Prostate gland (tissue), 2 donors: ENCODE results near the gene CACNA1A. TPM values are rescaled to one million over a fixed set of nuclear protein-coding genes. Genes with fewer than 3 reads are reported as not detected.
"Not testable (repeated sequence)": the region's sequence is repeated elsewhere in the genome, so short reads cannot be mapped to it uniquely, and the experiment has no call there.

Experiments used
- DNase-seq: peaks from one replicate; pipeline ENCODE4 v3.0.0-alpha.2; 2019; ENCODE audit warnings: low spot score
- H3K27ac ChIP-seq, 2 donors: fragments of 200-600 bp; sonication (generic); 2 replicates each; pipeline ENCODE4 v1.5.1; 2017 to 2019
- H3K27me3 ChIP-seq: fragments of 200-600 bp; sonication (generic); replicated peaks from 2 replicates; pipeline ENCODE4 v1.5.1; 2019; ENCODE audit not compliant: insufficient read depth
- H3K36me3 ChIP-seq, 2 donors: fragments of 200-600 bp; sonication (generic); 1 replicate in 1 of 2; 2 replicates in 1 of 2; pipeline versions ENCODE4 v1.5.1 to v1.8.1; 2017 to 2019
- H3K4me1 ChIP-seq: fragments of 200-600 bp; sonication (generic); replicated peaks from 2 replicates; pipeline ENCODE4 v1.5.1; 2019
- H3K4me3 ChIP-seq, 2 donors: fragments of 200-600 bp; sonication (generic); 2 replicates each; pipeline ENCODE4 v1.5.1; 2017 to 2019
- H3K9me3 ChIP-seq: fragments of 200-600 bp; sonication (generic); 2 replicates; pipeline ENCODE4 v1.5.1; 2017
- CTCF ChIP-seq, 4 experiments: fragments of 200-600 bp in 2 of 4; fragments of 450-650 bp in 2 of 4; sonication (generic) in 2 of 4; IDR thresholded peaks; 1 replicate in 3 of 4; 2 replicates in 1 of 4; pipeline ENCODE4 v1.5.1; 2016 to 2019; ENCODE audit warnings: antibody characterized with exemption in 4 of 4, mild to moderate bottlenecking in 2 of 4, moderate library complexity in 2 of 4
- POLR2A ChIP-seq: fragments of 450-650 bp; IDR thresholded peaks from one replicate; pipeline ENCODE4 v1.6.1; 2016; ENCODE audit warnings: antibody characterized with exemption, mild to moderate bottlenecking
- POLR2AphosphoS5 ChIP-seq: sonication (generic); formaldehyde crosslinking; IDR thresholded peaks from one replicate; pipeline ENCODE4 v1.6.1; 2017; ENCODE audit warnings: antibody characterized with exemption
- WGBS: methylation state at CpG from one replicate; pipeline ENCODE4 v1.1.5; 2018; 5-methylcytosine and 5-hydroxymethylcytosine counted together
- intact Hi-C: fragments of 100-400 bp; cut with DNase I; formaldehyde crosslinking; loops from one replicate; pipeline ENCODE4 v1.14.2; 2022
- total RNA-seq, 2 donors: library from RNA; depleted of rRNA; stranded (reverse); fragments of >200 nt; gene quantifications; one replicate each; pipeline ENCODE4 v1.1.0, GENCODE V29; 2016

Gene CACNA1A
- total RNA-seq, 2 donors from 2014 or later, result 0.46 to 12.4 TPM

- intact Hi-C loops, result no loop called here
- Histone ChIP-seq H3K36me3 (no peaks in the 10 kb centered on the region), H3K27me3 (no peaks in the 10 kb centered on the region), H3K9me3 (no peaks in the 10 kb centered on the region), H3K27ac (no peak overlapping the region), H3K4me3 (no peak overlapping the region), H3K4me1 (no peaks in the 10 kb centered on the region)
- no peak for DNase-seq
- no peak for TF ChIP-seq CTCF (IDR thresholded peaks at IDR 0.05)
- TF ChIP-seq POLR2AphosphoS5, result no peak
- no peak for TF ChIP-seq POLR2A
- WGBS, result 41% methylated on average over 6 of the region's 6 CpGs
Measured at GRCh38 chr19:13537454-13537853, 31.2 kb upstream of the CACNA1A start.

- 16% methylated on average over 6 of the region's 6 CpGs for WGBS
- DNase-seq, result no peak
- Histone ChIP-seq H3K4me3 (no peak overlapping the region), H3K27me3 (no peaks in the 10 kb centered on the region), H3K27ac (no peak overlapping the region), H3K4me1 (no peaks in the 10 kb centered on the region), H3K9me3 (no peaks in the 10 kb centered on the region), H3K36me3 (no peaks in the 10 kb centered on the region)
- intact Hi-C loops, result no loop called here
- TF ChIP-seq POLR2AphosphoS5 (no peak), POLR2A (no peak), CTCF (IDR thresholded peaks at IDR 0.05) (no peak)
Measured at GRCh38 chr19:13530720-13531119, 24.4 kb upstream of the CACNA1A start.

GRCh38 chr19:13529721-13530120, 23.4 kb upstream of the CACNA1A start:
- H3K9me3 ChIP-seq, H3K27me3 ChIP-seq, DNase-seq, intact Hi-C loops, H3K36me3 ChIP-seq, H3K4me3 ChIP-seq, H3K27ac ChIP-seq, H3K4me1 ChIP-seq: not testable (repeated sequence)
- WGBS, result 89% methylated on average over 2 of the region's 2 CpGs

- Histone ChIP-seq H3K9me3 (no peaks in the 10 kb centered on the region), H3K4me1 (no peaks in the 10 kb centered on the region), H3K27me3 (peaks cover 5% of the 10 kb centered on the region), H3K36me3 (no peaks in the 10 kb centered on the region), H3K27ac (no peak overlapping the region), H3K4me3 (no peak overlapping the region)
- intact Hi-C loops, result no loop called here
- TF ChIP-seq POLR2AphosphoS5, result no peak
- no peak for DNase-seq
- WGBS, result 10% methylated on average over 2 of the region's 2 CpGs
Measured at GRCh38 chr19:13526552-13526951, 20.3 kb upstream of the CACNA1A start.

GRCh38 chr19:13521066-13521465, 14.8 kb upstream of the CACNA1A start:
- H3K4me1 ChIP-seq, result no peaks in the 10 kb centered on the region
- no peak overlapping the region for H3K4me3 ChIP-seq
- TF ChIP-seq POLR2A (no peak), POLR2AphosphoS5 (no peak), CTCF (IDR thresholded peaks at IDR 0.05) (no peak)
- intact Hi-C loops, result no loop called here
- H3K9me3 ChIP-seq, result no peaks in the 10 kb centered on the region
- no peak for DNase-seq
- no peak overlapping the region for H3K27ac ChIP-seq
- peaks cover 5% of the 10 kb centered on the region for H3K27me3 ChIP-seq
- no peaks in the 10 kb centered on the region for H3K36me3 ChIP-seq

- Histone ChIP-seq H3K4me3 (no peak overlapping the region), H3K36me3 (no peaks in the 10 kb centered on the region), H3K27me3 (peaks cover 10% of the 10 kb centered on the region), H3K9me3 (no peaks in the 10 kb centered on the region), H3K27ac (no peak overlapping the region), H3K4me1 (no peaks in the 10 kb centered on the region)
- 42% methylated on average over 2 of the region's 2 CpGs for WGBS
- intact Hi-C loops, result no loop called here
- no peak for TF ChIP-seq CTCF (IDR thresholded peaks at IDR 0.05)
- no peak for TF ChIP-seq POLR2AphosphoS5
- no peak for TF ChIP-seq POLR2A
- no peak for DNase-seq
Measured at GRCh38 chr19:13511947-13512346, 5.7 kb upstream of the CACNA1A start.
